MCF 10A (cell line): ENCODE measurements around the gene LIMA1. TPM values are rescaled to one million over a fixed set of nuclear protein-coding genes. Genes with fewer than 3 reads are reported as not detected.

Source experiments
- BruUV-seq: library from RNA; stranded (reverse); fragments of 400-500 nt; replicated peaks from 2 replicates; lab custom pipeline; 2021; lab: Mats Ljungman, UMichigan
- CTCF ChIA-PET: fragments of 300-600 bp; sonication (Branson Sonifier 250); formaldehyde crosslinking; extraction: SDS; loops from one replicate; lab custom pipeline; 2021; ENCODE audit warnings: antibody characterized with exemption, inconsistent platforms; lab: Yijun Ruan, JAX
- POLR2A ChIA-PET: fragments of 300-600, 350-650 bp; sonication (Branson Sonifier 250); formaldehyde crosslinking; extraction: SDS; loops from one replicate; lab custom pipeline; 2020; ENCODE audit warnings: antibody characterized with exemption, inconsistent platforms; lab: Yijun Ruan, JAX
- DNase-seq: peaks from one replicate; pipeline ENCODE4 v3.0.0-alpha.2; 2018; ENCODE audit not compliant: unreplicated experiment
- H3K27ac Mint-ChIP-seq: one replicate; pipeline ENCODE4 v1.8.0; 2022; ENCODE audit warnings: mild to moderate bottlenecking, low read depth, mixed read lengths; ENCODE audit not compliant: unreplicated experiment
- H3K27me3 Mint-ChIP-seq: one replicate; pipeline ENCODE4 v1.8.0; 2022; ENCODE audit warnings: mixed read lengths; ENCODE audit not compliant: insufficient read depth, unreplicated experiment
- H3K36me3 Mint-ChIP-seq: one replicate; pipeline ENCODE4 v1.8.0; 2022; ENCODE audit warnings: mild to moderate bottlenecking, moderate library complexity, mixed read lengths; ENCODE audit not compliant: insufficient read depth, unreplicated experiment
- H3K4me1 Mint-ChIP-seq: one replicate; pipeline ENCODE4 v1.8.0; 2022; ENCODE audit warnings: mixed read lengths; ENCODE audit not compliant: insufficient read depth, unreplicated experiment
- H3K4me3 Mint-ChIP-seq: one replicate; pipeline ENCODE4 v1.8.0; 2022; ENCODE audit warnings: mild to moderate bottlenecking, moderate library complexity, mixed read lengths; ENCODE audit not compliant: unreplicated experiment
- H3K9me3 Mint-ChIP-seq: one replicate; pipeline ENCODE4 v1.8.0; 2022; ENCODE audit warnings: mixed read lengths; ENCODE audit not compliant: unreplicated experiment
- CTCF ChIP-seq: fragments of 200-600 bp; IDR thresholded peaks from one replicate; pipeline ENCODE4 v1.8.0; 2022; ENCODE audit warnings: antibody characterized with exemption, mild to moderate bottlenecking; ENCODE audit not compliant: unreplicated experiment
- intact Hi-C: fragments of 100-400 bp; cut with micrococcal nuclease; formaldehyde crosslinking; loops from 2 replicates; pipeline ENCODE4 v1.14.1; 2022
- total RNA-seq: library from RNA; stranded (reverse); gene quantifications from 2 replicates; pipeline ENCODE4 v1.2.3, GENCODE V29; 2022

LIMA1 gene
- total RNA-seq, 1 experiment from 2014 or later = 86.0 TPM

GRCh38 chr12:50252977-50253602, 30.2 kb downstream of the LIMA1 start:
- Mint-ChIP-seq H3K27ac (no peak overlapping the region), H3K36me3 (peaks cover 16% of the 10 kb centered on the region), H3K27me3 (no peaks in the 10 kb centered on the region), H3K9me3 (no peaks in the 10 kb centered on the region), H3K4me1 (peaks cover 30% of the 10 kb centered on the region), H3K4me3 (no peak overlapping the region)
- ChIA-PET POLR2A (interaction anchor here (0.6 to 2.6 kb wide), 7 partner anchors 8 to 39 kb away, joined by 3 to 28 read pairs (median 3); no protein-coding TSS in a partner anchor), CTCF (interaction anchor here (0.6 kb wide), 1 partner anchor 18 kb away, joined by 3 read pairs; no protein-coding TSS in a partner anchor)
- no peak for TF ChIP-seq CTCF
- intact Hi-C loops = no loop called here
- BruUV-seq = no TSS peak
- DNase-seq = no peak

GRCh38 chr12:50251619-50252252, 31.6 kb downstream of the LIMA1 start:
- Mint-ChIP-seq H3K27me3 (no peaks in the 10 kb centered on the region), H3K9me3 (no peaks in the 10 kb centered on the region), H3K27ac (no peak overlapping the region), H3K36me3 (peaks cover 16% of the 10 kb centered on the region), H3K4me1 (peaks cover 23% of the 10 kb centered on the region), H3K4me3 (no peak overlapping the region)
- intact Hi-C loops = no loop called here
- POLR2A ChIA-PET = interaction anchor here (1.0 to 1.8 kb wide), 2 partner anchors 10 to 32 kb away, joined by 4 read pairs; partner anchors contain the start of gene LIMA1
- no peak for DNase-seq
- CTCF ChIA-PET = no interaction called here
- TF ChIP-seq CTCF = no peak
- BruUV-seq = no TSS peak

- intact Hi-C loops = no loop called here
- no peak overlapping the region for H3K27ac Mint-ChIP-seq
- H3K4me3 Mint-ChIP-seq = no peak overlapping the region
- H3K9me3 Mint-ChIP-seq = no peaks in the 10 kb centered on the region
- peaks cover 4% of the 10 kb centered on the region for H3K36me3 Mint-ChIP-seq
- CTCF ChIA-PET = interaction anchor here (0.6 to 1.6 kb wide), 2 partner anchors 14 to 78 kb away, joined by 3 to 5 read pairs; no protein-coding TSS in a partner anchor
- TF ChIP-seq CTCF = no peak
- peaks cover 29% of the 10 kb centered on the region for H3K4me1 Mint-ChIP-seq
- H3K27me3 Mint-ChIP-seq = no peaks in the 10 kb centered on the region
- no TSS peak for BruUV-seq
- DNase-seq = no peak
- POLR2A ChIA-PET = interaction anchor here (0.9 kb wide), 1 partner anchor 8 kb away, joined by 5 read pairs; no protein-coding TSS in a partner anchor
Measured at GRCh38 chr12:50249464-50250182, 33.7 kb downstream of the LIMA1 start.

GRCh38 chr12:50248883-50249282, 34.4 kb downstream of the LIMA1 start:
- H3K4me1 Mint-ChIP-seq = peaks cover 24% of the 10 kb centered on the region
- DNase-seq = no peak
- H3K36me3 Mint-ChIP-seq = peaks cover 4% of the 10 kb centered on the region
- intact Hi-C loops = no loop called here
- ChIA-PET CTCF (interaction anchor here (1.6 kb wide), 1 partner anchor 13 kb away, joined by 3 read pairs; no protein-coding TSS in a partner anchor), POLR2A (interaction anchor here (0.9 kb wide), 1 partner anchor 9 kb away, joined by 5 read pairs; no protein-coding TSS in a partner anchor)
- H3K27me3 Mint-ChIP-seq = no peaks in the 10 kb centered on the region
- H3K4me3 Mint-ChIP-seq = no peak overlapping the region
- no peak for TF ChIP-seq CTCF
- H3K27ac Mint-ChIP-seq = no peak overlapping the region
- no peaks in the 10 kb centered on the region for H3K9me3 Mint-ChIP-seq
- BruUV-seq = no TSS peak
